ENCODE data around the gene DYNC1I1. TPM values are rescaled to one million over a fixed set of nuclear protein-coding genes. Genes with fewer than 3 reads are reported as not detected.

DYNC1I1 gene
- total RNA-seq, 4 donors from 2014 or later: 1.4 to 10.7 (median 3.4) TPM

DNA sequence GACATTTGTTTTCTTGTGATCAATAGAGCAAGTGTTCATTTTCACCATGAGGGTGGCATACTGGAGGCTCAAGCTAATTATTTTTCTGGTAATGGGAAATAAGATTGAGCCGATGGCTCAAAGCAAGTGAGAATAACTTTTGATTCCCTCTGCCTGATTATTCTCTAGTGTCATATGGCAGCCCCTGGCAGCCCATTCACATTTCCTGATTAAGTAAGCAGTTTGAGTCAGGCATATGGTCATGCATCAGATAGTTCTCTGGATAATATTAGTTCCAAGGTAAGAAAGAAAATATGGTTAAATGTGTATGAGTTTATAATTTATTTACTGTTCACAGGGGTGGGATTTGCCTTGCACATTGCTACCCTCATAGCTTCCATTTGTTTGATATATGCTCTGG, 109.2 kb downstream of the DYNC1I1 start:
- H3K9me3 ChIP-seq: peaks cover 0 to 5% (median 0%) of the 10 kb centered on the region in 4 donors
- no peaks in the 10 kb centered on the region for H3K27me3 ChIP-seq
- H3K4me3 ChIP-seq: no peak overlapping the region
- H3K36me3 ChIP-seq: no peaks in the 10 kb centered on the region
- DNase-seq: no peak
- H3K27ac ChIP-seq: no peak overlapping the region
- no peaks in the 10 kb centered on the region for H3K4me1 ChIP-seq
- TF ChIP-seq POLR2A (IDR thresholded peaks at IDR 0.05): no peak
- TF ChIP-seq, protein P1, sequence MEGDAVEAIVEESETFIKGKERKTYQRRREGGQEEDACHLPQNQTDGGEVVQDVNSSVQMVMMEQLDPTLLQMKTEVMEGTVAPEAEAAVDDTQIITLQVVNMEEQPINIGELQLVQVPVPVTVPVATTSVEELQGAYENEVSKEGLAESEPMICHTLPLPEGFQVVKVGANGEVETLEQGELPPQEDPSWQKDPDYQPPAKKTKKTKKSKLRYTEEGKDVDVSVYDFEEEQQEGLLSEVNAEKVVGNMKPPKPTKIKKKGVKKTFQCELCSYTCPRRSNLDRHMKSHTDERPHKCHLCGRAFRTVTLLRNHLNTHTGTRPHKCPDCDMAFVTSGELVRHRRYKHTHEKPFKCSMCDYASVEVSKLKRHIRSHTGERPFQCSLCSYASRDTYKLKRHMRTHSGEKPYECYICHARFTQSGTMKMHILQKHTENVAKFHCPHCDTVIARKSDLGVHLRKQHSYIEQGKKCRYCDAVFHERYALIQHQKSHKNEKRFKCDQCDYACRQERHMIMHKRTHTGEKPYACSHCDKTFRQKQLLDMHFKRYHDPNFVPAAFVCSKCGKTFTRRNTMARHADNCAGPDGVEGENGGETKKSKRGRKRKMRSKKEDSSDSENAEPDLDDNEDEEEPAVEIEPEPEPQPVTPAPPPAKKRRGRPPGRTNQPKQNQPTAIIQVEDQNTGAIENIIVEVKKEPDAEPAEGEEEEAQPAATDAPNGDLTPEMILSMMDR (IDR thresholded peaks at IDR 0.05): no peak

DNA sequence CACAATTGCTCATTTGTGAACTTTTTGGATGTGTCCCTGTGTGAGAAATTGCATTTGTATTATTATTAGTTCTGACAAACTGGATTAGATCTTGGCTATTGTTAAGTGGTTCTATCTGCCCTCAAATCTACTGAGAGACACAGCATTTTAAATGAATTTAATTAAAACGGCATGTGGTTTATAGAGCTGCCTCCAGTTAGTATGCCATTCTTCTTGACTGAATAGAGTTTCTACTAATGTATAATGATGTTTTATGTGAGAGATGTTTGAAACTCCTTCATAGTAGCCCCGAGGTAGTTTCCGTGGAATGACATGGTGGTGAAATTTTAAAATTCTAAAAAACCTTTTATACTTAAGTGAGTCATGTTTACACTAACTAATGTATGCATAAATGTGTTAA, 110.9 kb downstream of the DYNC1I1 start:
- H3K9me3 ChIP-seq: peaks cover 0 to 5% (median 0%) of the 10 kb centered on the region in 4 donors
- no peaks in the 10 kb centered on the region for H3K36me3 ChIP-seq
- H3K27me3 ChIP-seq: no peaks in the 10 kb centered on the region
- no peaks in the 10 kb centered on the region for H3K4me1 ChIP-seq
- TF ChIP-seq, protein P1 (IDR thresholded peaks at IDR 0.05): no peak
- no peak for TF ChIP-seq POLR2A (IDR thresholded peaks at IDR 0.05)
- no peak for DNase-seq
- no peak overlapping the region for H3K27ac ChIP-seq
- no peak overlapping the region for H3K4me3 ChIP-seq

DNA sequence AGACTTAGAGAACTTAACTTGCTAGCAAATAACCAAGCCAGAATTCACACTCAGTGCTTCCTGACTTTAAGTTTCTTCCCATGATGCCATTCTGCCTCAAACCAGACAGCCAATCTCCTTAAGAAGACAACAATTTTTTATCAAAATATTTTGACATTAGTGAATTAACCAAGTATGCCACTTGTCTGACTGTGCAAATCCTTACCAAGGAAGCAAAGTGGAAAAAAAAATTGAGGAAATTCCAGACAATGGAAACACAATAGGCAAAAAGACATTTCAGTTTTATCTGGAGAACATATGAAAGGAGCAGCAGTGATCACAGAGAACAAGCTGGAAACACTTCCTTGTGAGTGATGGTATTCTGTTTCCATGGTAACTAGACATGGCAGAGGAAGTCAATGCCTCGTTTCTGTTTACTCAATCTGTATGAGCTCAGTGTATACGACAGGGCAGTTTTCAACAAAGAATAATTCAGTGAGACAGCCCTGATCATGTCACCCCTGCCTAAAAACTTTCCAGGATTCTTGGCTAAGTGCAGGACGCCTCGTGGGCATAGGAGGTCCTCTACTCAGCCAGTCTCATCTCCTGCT, 114.2 kb downstream of the DYNC1I1 start:
- TF ChIP-seq, protein P1 (IDR thresholded peaks at IDR 0.05): no peak
- TF ChIP-seq POLR2A (IDR thresholded peaks at IDR 0.05): no peak
- Histone ChIP-seq H3K27me3 (no peaks in the 10 kb centered on the region), H3K4me1 (no peaks in the 10 kb centered on the region), H3K27ac (no peak overlapping the region), H3K36me3 (no peaks in the 10 kb centered on the region), H3K9me3 (no peaks in the 10 kb centered on the region), H3K4me3 (no peak overlapping the region)
- DNase-seq: no peak

DNA sequence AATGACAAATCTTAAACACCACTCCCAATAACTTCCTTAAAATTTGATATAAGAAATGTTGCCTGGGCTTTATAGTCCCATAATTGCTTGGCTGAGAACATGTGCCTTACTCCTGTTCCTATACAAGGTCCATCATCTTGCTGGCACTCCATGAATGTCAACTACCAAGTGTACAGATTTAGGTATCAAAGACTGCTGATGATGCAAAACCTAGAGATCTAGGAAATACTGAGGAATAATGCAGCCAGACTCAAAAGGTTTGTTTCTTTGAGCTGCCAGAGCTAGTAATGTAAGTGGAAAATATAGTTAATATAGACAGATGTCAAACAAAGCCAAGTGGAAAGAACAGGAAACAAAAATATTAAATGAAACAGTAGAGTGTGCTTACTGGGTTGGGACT, 121.1 kb downstream of the DYNC1I1 start:
- no peak overlapping the region for H3K4me3 ChIP-seq
- DNase-seq: no peak
- H3K27ac ChIP-seq: no peak overlapping the region
- H3K4me1 ChIP-seq: no peaks in the 10 kb centered on the region
- H3K27me3 ChIP-seq: no peaks in the 10 kb centered on the region
- H3K9me3 ChIP-seq: no peaks in the 10 kb centered on the region
- H3K36me3 ChIP-seq: no peaks in the 10 kb centered on the region
- TF ChIP-seq POLR2A (IDR thresholded peaks at IDR 0.05): no peak
- TF ChIP-seq, protein P1 (IDR thresholded peaks at IDR 0.05): no peak

DNA sequence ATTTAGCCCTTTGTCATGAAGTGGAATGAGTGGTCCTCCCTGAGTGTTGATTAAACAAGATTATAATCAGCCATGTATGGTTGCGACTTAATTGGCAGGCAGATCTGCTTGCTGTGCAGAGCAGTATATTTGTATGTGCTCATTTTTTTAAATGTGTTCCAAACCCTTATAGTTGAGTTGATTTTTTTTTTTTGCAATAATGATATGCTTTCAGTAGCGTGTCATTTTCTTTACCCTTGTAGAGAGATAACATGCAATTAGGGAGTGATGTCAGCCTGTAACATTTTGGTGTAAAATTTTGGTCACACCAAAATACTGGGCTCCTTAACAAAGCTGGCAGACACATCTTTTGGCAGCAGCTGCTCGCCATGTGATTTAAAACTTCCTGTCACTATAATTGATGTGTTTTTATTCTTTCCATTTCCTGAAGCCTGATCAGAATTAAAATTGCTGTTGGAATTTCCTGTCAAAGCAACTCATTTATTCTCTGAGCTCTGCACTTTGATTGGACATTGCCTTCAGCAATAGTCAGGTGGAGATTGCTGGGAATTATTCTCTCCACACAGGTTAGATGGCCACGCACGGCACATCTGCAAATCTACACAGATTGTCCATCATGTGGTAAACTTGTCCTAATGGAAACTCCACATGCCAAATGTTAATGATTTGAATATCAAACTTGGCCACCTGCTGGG, 125.3 kb downstream of the DYNC1I1 start:
- Histone ChIP-seq H3K9me3 (no peaks in the 10 kb centered on the region), H3K27me3 (no peaks in the 10 kb centered on the region), H3K36me3 (no peaks in the 10 kb centered on the region), H3K4me1 (no peaks in the 10 kb centered on the region), H3K27ac (no peak overlapping the region), H3K4me3 (no peak overlapping the region)
- DNase-seq: no peak
- TF ChIP-seq, protein P1 (IDR thresholded peaks at IDR 0.05): no peak
- no peak for TF ChIP-seq POLR2A (IDR thresholded peaks at IDR 0.05)
